Stomach (tissue), 4 donors: ENCODE data around the gene CIBAR2.

ENCODE experiments used
- CTCF ChIP-seq, 7 experiments: fragments of 450-650 bp in 4 of 7; fragments of 200-600 bp in 3 of 7; sonication (generic) in 3 of 7; IDR thresholded peaks; one replicate each; pipeline ENCODE4 v1.5.1; 2016 to 2019; ENCODE audit warnings: antibody characterized with exemption in 7 of 7, control low read depth in 2 of 7, mild to moderate bottlenecking in 1 of 7
- EP300 ChIP-seq: sonication (generic); formaldehyde crosslinking; IDR thresholded peaks from one replicate; pipeline ENCODE4 v1.6.1; 2017; ENCODE audit warnings: antibody characterized with exemption
- POLR2A ChIP-seq, 4 donors: fragments of 450-650 bp; IDR thresholded peaks; one replicate each; pipeline ENCODE4 v1.6.1; 2016; ENCODE audit warnings: antibody characterized with exemption in 4 of 4, control low read depth in 2 of 4, mild to moderate bottlenecking in 1 of 4, moderate library complexity in 1 of 4

GRCh38 chr16:85151079-85151602 lies 38.9 kb upstream of the CIBAR2 start:
- TF ChIP-seq EP300 (no peak), CTCF (IDR thresholded peaks at IDR 0.05) (no peak), POLR2A (IDR thresholded peaks at IDR 0.05) (no peak)
